B cell (primary cell): ENCODE measurements around the gene KRTAP3-3. TPM values are rescaled to one million over a fixed set of nuclear protein-coding genes. Genes with fewer than 3 reads are reported as not detected.

Experiments
- ATAC-seq: fragments of 200-7000 bp; cut with Tn5 transposase; one replicate; pipeline ENCODE4 v1.10.0; 2021; ENCODE audit warnings: low read depth, mild to moderate bottlenecking, moderate number of reproducible peaks, moderate library complexity
- CTCF ChIA-PET: fragments of 350-600 bp; sonication (Branson Sonifier 250); formaldehyde crosslinking; loops from one replicate; lab custom pipeline; 2021; ENCODE audit warnings: antibody characterized with exemption, inconsistent platforms; lab: Charles Lee
- POLR2A ChIA-PET: fragments of 350-600 bp; sonication (Branson Sonifier 250); formaldehyde crosslinking; loops from one replicate; lab custom pipeline; 2021; ENCODE audit warnings: antibody characterized with exemption; lab: Charles Lee
- DNase-seq: peaks from one replicate; pipeline ENCODE4 v3.0.0; 2013
- H2AFZ ChIP-seq: 2 replicates; pipeline ENCODE4 v1.6.1; 2012; ENCODE audit warnings: mild to moderate bottlenecking, low read depth, low read length; ENCODE audit not compliant: insufficient read depth, poor library complexity, severe bottlenecking
- H3K27ac ChIP-seq, 2 donors: 1 replicate in 1 of 2; 2 replicates in 1 of 2; pipeline ENCODE4 v1.5.1; 2012 to 2013; ENCODE audit warnings: low read length in 2 of 2, mild to moderate bottlenecking in 2 of 2, moderate library complexity in 1 of 2
- H3K27me3 ChIP-seq, 4 experiments: fragments of 200-600 bp in 1 of 4; sonication (generic) in 1 of 4; replicated peaks in 1 of 4; 1 replicate in 2 of 4; 2 replicates in 2 of 4; pipeline versions ENCODE4 v1.6.1 to v1.7.0; 2013 to 2016; ENCODE audit warnings: low read length in 3 of 4, mild to moderate bottlenecking in 2 of 4, mixed read lengths in 1 of 4, moderate library complexity in 1 of 4; ENCODE audit not compliant: insufficient read depth in 4 of 4, control insufficient read depth in 3 of 4; ENCODE audit errors: control extremely low read depth in 1 of 4
- H3K36me3 ChIP-seq, 2 experiments: replicated peaks in 1 of 2; 1 replicate in 1 of 2; 2 replicates in 1 of 2; pipeline versions ENCODE4 v1.6.1 to v1.7.1; 2013; ENCODE audit warnings: low read length in 1 of 2; ENCODE audit not compliant: insufficient read depth in 2 of 2, control insufficient read depth in 1 of 2; ENCODE audit errors: control extremely low read depth in 1 of 2, extremely low read depth in 1 of 2
- H3K4me1 ChIP-seq, 2 donors: fragments of 200-600 bp in 1 of 2; sonication (generic) in 1 of 2; 1 replicate in 1 of 2; 2 replicates in 1 of 2; pipeline versions ENCODE4 v1.5.1 to v1.6.1; 2013 to 2017; ENCODE audit warnings: low read length in 2 of 2; ENCODE audit not compliant: control insufficient read depth in 2 of 2, insufficient read depth in 2 of 2
- H3K4me2 ChIP-seq: replicated peaks from 2 replicates; pipeline ENCODE3; 2012; ENCODE audit warnings: mild to moderate bottlenecking, low read depth, low read length; ENCODE audit not compliant: poor library complexity, severe bottlenecking
- H3K4me3 ChIP-seq, 5 experiments: fragments of 200-600 bp in 1 of 5; sonication (generic) in 1 of 5; 1 replicate in 3 of 5; 2 replicates in 2 of 5; pipeline versions ENCODE4 v1.5.1 to v1.7.0; 2011 to 2016; ENCODE audit warnings: low read length in 4 of 5, mild to moderate bottlenecking in 4 of 5, low read depth in 2 of 5, control low read depth in 1 of 5, moderate library complexity in 1 of 5; ENCODE audit not compliant: insufficient read depth in 1 of 5; ENCODE audit errors: control extremely low read depth in 1 of 5, extremely low read depth in 1 of 5
- H3K79me2 ChIP-seq: fragments of 200-600 bp; sonication (generic); one replicate; pipeline ENCODE4 v1.6.0; 2016; ENCODE audit warnings: low read length; ENCODE audit not compliant: control insufficient read depth, insufficient read depth
- H3K9ac ChIP-seq: fragments of 200-600 bp; sonication (generic); 2 replicates; pipeline ENCODE4 v1.6.1; 2017; ENCODE audit warnings: mild to moderate bottlenecking, low read length, moderate library complexity
- H3K9me3 ChIP-seq, 3 donors: one replicate each; pipeline versions ENCODE4 v1.6.1 to v1.7.1; 2013; ENCODE audit warnings: low read length in 2 of 3; ENCODE audit not compliant: control insufficient read depth in 2 of 3, insufficient read depth in 1 of 3; ENCODE audit errors: control extremely low read depth in 1 of 3
- H4K20me1 ChIP-seq: 2 replicates; pipeline ENCODE4 v1.6.0; 2012; ENCODE audit warnings: mild to moderate bottlenecking, low read length; ENCODE audit not compliant: insufficient read depth, control insufficient read depth, poor library complexity, severe bottlenecking
- H3K27ac Mint-ChIP-seq: one replicate; pipeline ENCODE4 v1.8.0; 2021; ENCODE audit warnings: mixed read lengths
- H3K27me3 Mint-ChIP-seq: one replicate; pipeline ENCODE4 v1.8.0; 2021; ENCODE audit warnings: mixed read lengths
- H3K4me1 Mint-ChIP-seq: one replicate; pipeline ENCODE4 v1.8.0; 2021; ENCODE audit warnings: mixed read lengths
- H3K4me3 Mint-ChIP-seq: one replicate; pipeline ENCODE4 v1.8.0; 2021; ENCODE audit warnings: mixed read lengths
- H3K9me3 Mint-ChIP-seq: one replicate; pipeline ENCODE4 v1.8.0; 2022; ENCODE audit warnings: mixed read lengths; ENCODE audit not compliant: insufficient read depth
- EZH2 ChIP-seq: IDR thresholded peaks from 2 replicates; pipeline ENCODE4 v1.6.1; 2012; ENCODE audit warnings: borderline replicate concordance, low read depth, mild to moderate bottlenecking, moderate library complexity, low read length; ENCODE audit not compliant: insufficient read depth, poor library complexity, severe bottlenecking
- WGBS: methylation state at CpG from one replicate; pipeline ENCODE4 v1.1.5; 2013; ENCODE audit warnings: missing lambda C conversion rate; ENCODE audit not compliant: insufficient coverage; 5-methylcytosine and 5-hydroxymethylcytosine counted together
- intact Hi-C: fragments of 100-400 bp; cut with micrococcal nuclease; formaldehyde crosslinking; loops from one replicate; pipeline ENCODE4 v1.10.0; 2022
- polyA plus RNA-seq: library from polyadenylated mRNA; depleted of rRNA; stranded (reverse); fragments of >200 nt; gene quantifications from 2 replicates; pipeline ENCODE4 v1.2.3, GENCODE V29; 2012
- total RNA-seq, 2 donors: library from RNA; stranded (reverse); fragments of 120-200 nt in 1 of 2; gene quantifications; 1 replicate in 1 of 2; 2 replicates in 1 of 2; pipeline versions ENCODE4 v1.2.3 to v1.2.4, GENCODE V29; 2013 to 2022
- TF ChIP-seq, protein P1 (sequence below): fragments of 200-600 bp; IDR thresholded peaks from one replicate; pipeline ENCODE4 v1.8.0; 2022; ENCODE audit warnings: antibody characterized with exemption, mild to moderate bottlenecking

Gene KRTAP3-3
- total and polyA plus RNA-seq, 2 donors (not counting 1 experiment from before 2014, with no cell fraction given): not detected

DNA sequence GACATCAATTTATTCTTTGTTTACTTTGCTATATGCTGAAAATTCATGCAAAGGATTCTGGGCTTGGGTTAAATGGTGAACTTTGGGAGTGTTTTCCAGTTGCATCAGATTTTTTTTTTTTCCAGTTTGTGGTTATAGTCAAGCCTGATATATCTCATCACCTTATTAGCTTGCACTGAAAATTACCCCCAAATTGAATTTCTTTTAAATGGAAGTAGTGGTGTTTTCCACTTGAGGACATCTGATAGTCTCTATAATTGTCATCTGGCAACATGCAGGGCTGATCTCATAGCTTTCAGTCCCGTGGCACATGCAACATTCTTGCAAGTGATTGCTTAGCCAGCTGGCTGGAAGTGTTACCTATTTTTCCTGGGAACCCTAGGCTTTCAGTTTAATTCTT, 19.6 kb upstream of the KRTAP3-3 start:
- POLR2A ChIA-PET: no interaction called here
- Histone ChIP-seq H2AFZ (no peak overlapping the region), H4K20me1 (no peaks in the 10 kb centered on the region), H3K27me3 (no peaks in the 10 kb centered on the region), H3K4me3 (no peak overlapping the region), H3K9me3 (no peaks in the 10 kb centered on the region), H3K9ac (no peak overlapping the region), H3K4me2 (no peak overlapping the region), H3K79me2 (no peaks in the 10 kb centered on the region), H3K27ac (no peak overlapping the region), H3K4me1 (no peaks in the 10 kb centered on the region), H3K36me3 (no peaks in the 10 kb centered on the region)
- Mint-ChIP-seq H3K9me3 (no peaks in the 10 kb centered on the region), H3K4me1 (no peaks in the 10 kb centered on the region), H3K4me3 (no peak overlapping the region), H3K27me3 (peaks cover 14% of the 10 kb centered on the region), H3K27ac (no peak overlapping the region)
- DNase-seq (no peak), ATAC-seq (no peak)
- 83% methylated on average over 1 of the region's 1 CpG for WGBS
- CTCF ChIA-PET: no interaction called here
- intact Hi-C loops: no loop called here
- TF ChIP-seq EZH2: no peak
- TF ChIP-seq, protein P1, sequence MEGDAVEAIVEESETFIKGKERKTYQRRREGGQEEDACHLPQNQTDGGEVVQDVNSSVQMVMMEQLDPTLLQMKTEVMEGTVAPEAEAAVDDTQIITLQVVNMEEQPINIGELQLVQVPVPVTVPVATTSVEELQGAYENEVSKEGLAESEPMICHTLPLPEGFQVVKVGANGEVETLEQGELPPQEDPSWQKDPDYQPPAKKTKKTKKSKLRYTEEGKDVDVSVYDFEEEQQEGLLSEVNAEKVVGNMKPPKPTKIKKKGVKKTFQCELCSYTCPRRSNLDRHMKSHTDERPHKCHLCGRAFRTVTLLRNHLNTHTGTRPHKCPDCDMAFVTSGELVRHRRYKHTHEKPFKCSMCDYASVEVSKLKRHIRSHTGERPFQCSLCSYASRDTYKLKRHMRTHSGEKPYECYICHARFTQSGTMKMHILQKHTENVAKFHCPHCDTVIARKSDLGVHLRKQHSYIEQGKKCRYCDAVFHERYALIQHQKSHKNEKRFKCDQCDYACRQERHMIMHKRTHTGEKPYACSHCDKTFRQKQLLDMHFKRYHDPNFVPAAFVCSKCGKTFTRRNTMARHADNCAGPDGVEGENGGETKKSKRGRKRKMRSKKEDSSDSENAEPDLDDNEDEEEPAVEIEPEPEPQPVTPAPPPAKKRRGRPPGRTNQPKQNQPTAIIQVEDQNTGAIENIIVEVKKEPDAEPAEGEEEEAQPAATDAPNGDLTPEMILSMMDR: no peak

DNA sequence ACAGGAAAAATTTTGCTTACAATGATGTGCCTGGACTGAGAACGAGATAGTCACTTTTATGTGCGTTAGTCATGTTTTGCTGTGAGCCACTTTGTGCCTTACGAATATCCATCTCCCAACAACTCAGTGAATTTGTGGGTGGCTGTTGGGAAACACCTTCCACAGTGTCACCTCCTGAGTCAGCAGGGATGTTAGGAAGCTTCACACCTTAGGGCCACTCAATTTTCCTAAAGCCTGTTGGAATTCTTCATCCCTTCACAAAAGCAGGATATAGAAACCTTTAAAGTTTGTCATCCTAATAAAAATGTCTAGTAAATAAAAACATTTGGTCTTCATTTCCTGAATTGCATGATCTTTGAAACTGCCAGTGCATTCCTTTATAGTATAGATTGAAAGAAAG, 19.2 kb upstream of the KRTAP3-3 start:
- H3K4me2 ChIP-seq: no peak overlapping the region
- no peaks in the 10 kb centered on the region for H3K79me2 ChIP-seq
- ChIA-PET POLR2A (no interaction called here), CTCF (no interaction called here)
- Mint-ChIP-seq H3K4me1 (no peaks in the 10 kb centered on the region), H3K9me3 (no peaks in the 10 kb centered on the region), H3K27me3 (peaks cover 14% of the 10 kb centered on the region), H3K27ac (no peak overlapping the region), H3K4me3 (no peak overlapping the region)
- no peaks in the 10 kb centered on the region for H4K20me1 ChIP-seq
- DNase-seq (no peak), ATAC-seq (no peak)
- H3K4me1 ChIP-seq: no peaks in the 10 kb centered on the region
- H3K4me3 ChIP-seq: no peak overlapping the region
- WGBS: no CpG with 5 or more reads among the region's 3 CpGs
- intact Hi-C loops: no loop called here
- no peaks in the 10 kb centered on the region for H3K36me3 ChIP-seq
- no peaks in the 10 kb centered on the region for H3K9me3 ChIP-seq
- no peak overlapping the region for H3K9ac ChIP-seq
- H2AFZ ChIP-seq: no peak overlapping the region
- TF ChIP-seq, protein P1: no peak
- TF ChIP-seq EZH2: no peak
- no peak overlapping the region for H3K27ac ChIP-seq
- H3K27me3 ChIP-seq: no peaks in the 10 kb centered on the region
